Effector memory CD8-positive, alpha-beta T cell (primary cell): Measurements from ENCODE around the gene ODAD4.
A peak's percentile ranks its signal among the peaks of the same experiment; 100 is the strongest.

Source experiments
- ATAC-seq: fragments of 150-1000 bp; cut with Tn5 transposase; replicated peaks from 2 replicates; pipeline ENCODE4 v1.10.0; 2021; ENCODE audit warnings: mild to moderate bottlenecking, moderate library complexity
- DNase-seq, 3 experiments: peaks; one replicate each; pipeline ENCODE4 v3.0.0; 2021
- H3K27ac Mint-ChIP-seq, 2 donors: one replicate each; pipeline ENCODE4 v1.8.0; 2022; ENCODE audit warnings: mild to moderate bottlenecking in 2 of 2, mixed read lengths in 2 of 2, moderate library complexity in 2 of 2
- H3K27me3 Mint-ChIP-seq, 2 donors: one replicate each; pipeline ENCODE4 v1.8.0; 2022; ENCODE audit warnings: mixed read lengths in 2 of 2
- H3K36me3 Mint-ChIP-seq: one replicate; pipeline ENCODE4 v1.8.0; 2022; ENCODE audit warnings: mild to moderate bottlenecking, moderate library complexity, mixed read lengths; ENCODE audit not compliant: insufficient read depth
- H3K4me1 Mint-ChIP-seq, 2 donors: one replicate each; pipeline ENCODE4 v1.8.0; 2022; ENCODE audit warnings: low read depth in 2 of 2, mixed read lengths in 2 of 2
- H3K4me3 Mint-ChIP-seq, 2 donors: one replicate each; pipeline ENCODE4 v1.8.0; 2022; ENCODE audit warnings: mild to moderate bottlenecking in 2 of 2, mixed read lengths in 2 of 2, moderate library complexity in 2 of 2
- H3K9me3 Mint-ChIP-seq, 2 donors: one replicate each; pipeline ENCODE4 v1.8.0; 2022; ENCODE audit warnings: mixed read lengths in 2 of 2
- total RNA-seq, 9 experiments: gene quantifications; one replicate each; lab custom pipeline; 2026; lab: John Stamatoyannopoulos, UW

Gene ODAD4
- total RNA-seq = 0.58 to 2.0 (median 0.93) reads per million in 9 experiments

GRCh38 chr17:41930009-41930832 is at the start of gene ODAD4:
Gene ODAD4, plus strand, starts transcription at chr17:41930617. Its CDS starts 107 bp downstream, at chr17:41930724.
- peaks cover 12 to 18% of the 10 kb centered on the region in 2 donors for H3K4me1 Mint-ChIP-seq
- H3K4me3 Mint-ChIP-seq = peak within 1 kb of the TSS; percentile 86 to 89
- H3K27me3 Mint-ChIP-seq = peaks cover 0 to 4% of the 10 kb centered on the region in 2 donors
- peaks cover 11% of the 10 kb centered on the region for H3K36me3 Mint-ChIP-seq
- H3K9me3 Mint-ChIP-seq = no peaks in the 10 kb centered on the region
- peak; percentile 92 to 94 (median 94) for DNase-seq
- H3K27ac Mint-ChIP-seq = peak within 1 kb of the TSS; percentile 91 to 93
- ATAC-seq = peak; percentile 98

DNA sequence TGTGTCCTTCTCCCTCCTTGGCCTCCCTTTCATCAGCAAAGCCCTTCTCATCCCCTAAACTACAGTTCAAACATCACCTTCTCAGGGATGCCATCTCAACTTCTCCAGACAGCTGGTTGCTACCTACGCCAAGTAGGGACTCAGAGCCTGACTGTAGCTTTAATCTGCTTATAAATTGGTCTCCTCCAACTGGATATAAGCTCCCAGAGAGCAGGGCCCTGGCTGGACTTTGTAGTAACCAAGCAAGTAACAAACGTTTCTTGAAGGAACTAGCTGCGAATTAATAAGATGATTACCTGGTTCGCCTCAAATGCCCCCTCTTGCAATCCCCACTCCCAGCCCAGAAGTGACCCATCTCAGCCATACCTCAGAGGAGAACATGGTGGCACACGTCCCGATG is 47.7 kb upstream of the ODAD4 start:
- Mint-ChIP-seq H3K36me3 (peaks cover 93% of the 10 kb centered on the region), H3K9me3 (no peaks in the 10 kb centered on the region), H3K4me3 (no peak overlapping the region), H3K27ac (peak overlapping the region in 1 of 2 donors; percentile 70), H3K4me1 (peaks cover 0 to 3% of the 10 kb centered on the region in 2 donors), H3K27me3 (no peaks in the 10 kb centered on the region)
- no peak for DNase-seq
- ATAC-seq = no peak

DNA sequence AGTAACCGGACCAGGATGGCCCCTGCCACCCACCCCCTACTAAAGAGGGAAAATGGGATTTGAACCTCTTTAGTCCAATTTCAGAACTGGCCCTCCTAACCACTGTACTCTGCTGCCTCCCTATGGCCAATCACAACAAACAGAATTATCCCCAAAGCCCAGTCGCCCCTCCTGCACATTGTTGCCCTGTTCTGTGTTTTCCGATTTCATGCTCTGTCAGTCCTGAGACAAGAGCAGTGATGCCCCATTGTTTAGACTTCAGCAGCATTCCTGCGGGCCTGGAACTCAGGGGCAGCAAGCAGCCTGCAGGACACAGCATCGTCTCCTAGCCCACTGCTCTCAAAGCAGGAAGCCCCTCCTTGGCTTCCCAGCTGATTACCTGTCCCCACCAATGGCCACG is 44.7 kb upstream of the ODAD4 start:
- peaks cover 0 to 3% of the 10 kb centered on the region in 2 donors for H3K4me1 Mint-ChIP-seq
- no peaks in the 10 kb centered on the region for H3K9me3 Mint-ChIP-seq
- H3K27ac Mint-ChIP-seq = no peak overlapping the region
- H3K4me3 Mint-ChIP-seq = no peak overlapping the region
- H3K27me3 Mint-ChIP-seq = no peaks in the 10 kb centered on the region
- DNase-seq (no peak), ATAC-seq (no peak)
- H3K36me3 Mint-ChIP-seq = peaks cover 93% of the 10 kb centered on the region

DNA sequence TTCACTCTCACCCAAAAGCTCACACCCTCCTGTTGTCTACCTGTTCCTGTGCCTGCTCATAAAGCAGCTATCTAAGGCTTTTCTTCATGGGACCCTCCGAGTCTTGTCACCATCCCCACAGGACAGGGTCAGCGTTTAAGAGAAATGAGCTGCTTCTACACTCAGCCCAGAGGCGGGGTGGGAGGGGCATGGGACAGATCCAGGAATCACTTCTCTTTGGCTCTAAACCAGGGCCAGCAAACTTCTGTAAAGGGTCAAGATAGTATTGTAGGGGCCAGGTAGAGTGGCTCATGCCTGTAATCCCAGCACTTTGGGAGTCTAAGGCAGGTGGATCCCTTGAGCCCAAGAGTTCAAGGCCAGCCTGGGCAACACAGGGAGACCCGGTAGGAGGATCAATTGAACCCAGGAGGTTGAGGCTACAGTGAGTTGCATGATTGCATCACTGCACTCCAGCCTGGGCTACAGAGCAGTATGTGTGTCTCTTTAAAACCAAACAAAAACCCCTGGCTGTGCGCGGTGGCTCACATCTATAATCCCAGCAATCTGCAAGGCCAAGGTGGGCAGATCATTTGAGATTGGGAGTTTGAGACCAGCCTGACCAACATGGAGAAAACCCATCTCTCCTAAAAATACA is 42.0 kb upstream of the ODAD4 start:
- no peak for ATAC-seq
- Mint-ChIP-seq H3K4me1 (no peaks in the 10 kb centered on the region), H3K36me3 (peaks cover 92% of the 10 kb centered on the region), H3K27ac (no peak overlapping the region), H3K27me3 (no peaks in the 10 kb centered on the region), H3K4me3 (no peak overlapping the region), H3K9me3 (no peaks in the 10 kb centered on the region)
- DNase-seq = no peak

DNA sequence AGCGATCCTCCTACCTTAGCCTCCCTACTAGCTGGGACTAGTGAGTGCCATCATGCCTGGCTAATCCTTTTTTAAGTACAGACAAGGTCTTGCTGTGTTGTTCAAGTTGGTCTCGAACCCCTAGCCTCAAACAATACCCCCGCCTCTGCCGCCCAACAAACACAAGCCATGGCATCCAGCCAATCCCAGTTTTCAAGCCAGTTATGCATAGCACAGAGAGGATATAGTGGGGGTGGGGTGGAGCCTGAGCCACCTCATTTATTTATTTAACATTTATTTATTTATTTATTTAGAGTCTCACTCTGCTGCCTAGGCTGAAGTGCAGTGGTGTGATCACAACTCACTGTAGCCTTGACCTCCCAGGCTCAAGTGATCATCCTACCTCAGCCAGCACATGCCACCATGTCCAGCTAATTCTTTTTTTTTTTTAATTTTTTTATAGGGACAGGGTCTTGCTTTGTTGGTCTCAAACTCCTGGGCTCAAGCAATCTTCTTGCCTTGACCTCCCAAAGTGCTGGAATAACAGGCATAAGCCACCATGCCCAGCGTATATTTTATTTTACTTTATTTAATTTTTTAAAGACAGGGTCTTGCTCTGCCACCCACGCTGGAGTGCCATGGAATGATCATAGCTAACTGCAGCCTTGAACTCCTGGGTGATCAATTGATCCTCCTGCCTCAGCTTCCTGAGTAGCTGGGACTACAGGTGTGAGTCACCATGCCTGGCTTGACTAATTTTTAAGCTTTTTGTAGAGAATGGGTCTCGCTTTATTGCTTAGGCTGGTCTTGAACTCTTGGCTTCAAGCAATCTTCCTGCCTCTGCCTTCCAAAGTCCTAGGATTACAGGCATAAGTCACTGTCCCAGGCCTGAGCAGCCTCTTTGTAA is 39.0 kb upstream of the ODAD4 start:
- Mint-ChIP-seq H3K36me3 (peaks cover 93% of the 10 kb centered on the region), H3K4me3 (no peak overlapping the region), H3K27me3 (no peaks in the 10 kb centered on the region), H3K27ac (peak overlapping the region in 1 of 2 donors; percentile 23), H3K4me1 (peaks cover 0 to 5% of the 10 kb centered on the region in 2 donors), H3K9me3 (no peaks in the 10 kb centered on the region)
- DNase-seq (no peak), ATAC-seq (no peak)

DNA sequence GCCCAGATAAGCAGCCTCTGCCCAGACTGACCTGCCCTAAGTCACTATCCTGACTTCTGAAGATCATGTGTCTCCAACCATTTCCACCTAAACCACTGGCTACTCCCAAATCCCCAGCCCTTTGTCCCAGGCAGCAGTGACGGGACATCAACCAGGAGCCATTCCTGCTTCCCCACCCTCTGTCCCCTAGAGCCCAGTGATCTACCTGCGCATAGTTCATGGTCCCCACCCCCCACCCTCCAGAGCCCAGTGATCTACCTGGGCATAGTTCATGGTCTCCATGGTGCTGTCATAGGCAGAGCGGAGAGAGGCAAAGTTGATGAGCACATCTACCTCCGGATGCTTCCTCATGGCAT is 38.4 kb upstream of the ODAD4 start:
- DNase-seq (no peak), ATAC-seq (no peak)
- peaks cover 0 to 5% of the 10 kb centered on the region in 2 donors for H3K4me1 Mint-ChIP-seq
- no peak overlapping the region for H3K4me3 Mint-ChIP-seq
- peak overlapping the region in 1 of 2 donors; percentile 23 for H3K27ac Mint-ChIP-seq
- H3K36me3 Mint-ChIP-seq = peaks cover 93% of the 10 kb centered on the region
- H3K27me3 Mint-ChIP-seq = no peaks in the 10 kb centered on the region
- H3K9me3 Mint-ChIP-seq = no peaks in the 10 kb centered on the region

DNA sequence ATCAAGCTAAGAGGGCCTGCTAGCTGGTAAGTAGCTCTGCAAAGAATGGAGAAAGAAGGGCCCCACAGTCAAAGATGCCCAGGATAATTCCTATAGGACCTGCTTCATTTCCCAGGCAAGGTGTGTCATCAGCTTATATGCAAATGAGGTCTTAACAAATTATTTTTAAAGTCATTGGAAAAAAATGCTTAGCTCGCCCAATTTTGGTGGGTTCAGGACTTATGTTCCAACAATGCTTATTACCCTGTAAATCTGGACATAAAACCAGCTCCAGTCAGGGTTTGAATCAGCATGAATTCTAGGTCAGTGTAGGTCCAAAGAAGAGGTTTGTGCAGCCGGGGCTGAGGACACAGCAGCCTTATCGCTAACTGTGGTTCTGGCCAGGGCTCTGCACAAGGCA is 37.0 kb upstream of the ODAD4 start:
- Mint-ChIP-seq H3K9me3 (no peaks in the 10 kb centered on the region), H3K36me3 (peaks cover 95% of the 10 kb centered on the region), H3K4me3 (no peak overlapping the region), H3K4me1 (peaks cover 0 to 5% of the 10 kb centered on the region in 2 donors), H3K27ac (peak overlapping the region in 1 of 2 donors; percentile 35), H3K27me3 (no peaks in the 10 kb centered on the region)
- ATAC-seq (no peak), DNase-seq (no peak)

GRCh38 chr17:41894791-41895331 is 35.6 kb upstream of the ODAD4 start:
- H3K36me3 Mint-ChIP-seq = peaks cover 94% of the 10 kb centered on the region
- H3K27me3 Mint-ChIP-seq = no peaks in the 10 kb centered on the region
- H3K4me1 Mint-ChIP-seq = peaks cover 0 to 5% of the 10 kb centered on the region in 2 donors
- no peaks in the 10 kb centered on the region for H3K9me3 Mint-ChIP-seq
- DNase-seq = no peak
- peak overlapping the region in 1 of 2 donors; percentile 14 for H3K27ac Mint-ChIP-seq
- no peak for ATAC-seq
- no peak overlapping the region for H3K4me3 Mint-ChIP-seq

- ATAC-seq (no peak), DNase-seq (no peak)
- Mint-ChIP-seq H3K27me3 (no peaks in the 10 kb centered on the region), H3K4me1 (peaks cover 0 to 5% of the 10 kb centered on the region in 2 donors), H3K4me3 (no peak overlapping the region), H3K27ac (peak overlapping the region; percentile 14 to 33), H3K36me3 (peaks cover 94% of the 10 kb centered on the region), H3K9me3 (no peaks in the 10 kb centered on the region)
Observed at GRCh38 chr17:41895617-41896016, 34.8 kb upstream of the ODAD4 start.

GRCh38 chr17:41896726-41897125 is 33.7 kb upstream of the ODAD4 start:
- Mint-ChIP-seq H3K4me1 (peaks cover 0 to 7% of the 10 kb centered on the region in 2 donors), H3K9me3 (no peaks in the 10 kb centered on the region), H3K36me3 (peaks cover 95% of the 10 kb centered on the region), H3K27me3 (no peaks in the 10 kb centered on the region), H3K4me3 (no peak overlapping the region), H3K27ac (peak overlapping the region; percentile 14 to 33)
- DNase-seq (no peak), ATAC-seq (no peak)

DNA sequence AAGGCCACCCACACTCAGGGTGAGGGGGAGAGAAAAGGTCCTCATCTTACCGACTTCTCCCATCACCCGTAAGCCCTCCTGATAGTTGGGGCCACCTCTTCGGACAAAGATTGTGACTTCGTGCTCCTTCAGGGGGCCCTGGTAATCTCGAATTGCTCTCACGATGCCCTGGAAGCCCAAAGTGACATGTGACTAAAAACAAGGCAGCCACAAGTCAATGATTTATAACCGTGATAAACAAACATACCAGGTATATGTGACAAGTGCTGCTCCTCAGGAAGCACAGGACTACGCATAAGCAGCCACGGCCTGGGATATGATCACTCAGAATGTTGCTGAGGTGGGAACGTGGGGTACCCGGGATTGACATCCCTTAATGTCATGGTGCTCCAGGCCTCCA is 28.8 kb upstream of the ODAD4 start:
- Mint-ChIP-seq H3K27ac (peak overlapping the region in 1 of 2 donors; percentile 52), H3K9me3 (no peaks in the 10 kb centered on the region), H3K27me3 (no peaks in the 10 kb centered on the region), H3K4me3 (no peak overlapping the region), H3K4me1 (peaks cover 0 to 2% of the 10 kb centered on the region in 2 donors), H3K36me3 (peaks cover 73% of the 10 kb centered on the region)
- DNase-seq = no peak
- no peak for ATAC-seq

- Mint-ChIP-seq H3K27ac (no peak overlapping the region), H3K27me3 (no peaks in the 10 kb centered on the region), H3K9me3 (no peaks in the 10 kb centered on the region)
Observed at GRCh38 chr17:41904242-41904841, 26.1 kb upstream of the ODAD4 start.

DNA sequence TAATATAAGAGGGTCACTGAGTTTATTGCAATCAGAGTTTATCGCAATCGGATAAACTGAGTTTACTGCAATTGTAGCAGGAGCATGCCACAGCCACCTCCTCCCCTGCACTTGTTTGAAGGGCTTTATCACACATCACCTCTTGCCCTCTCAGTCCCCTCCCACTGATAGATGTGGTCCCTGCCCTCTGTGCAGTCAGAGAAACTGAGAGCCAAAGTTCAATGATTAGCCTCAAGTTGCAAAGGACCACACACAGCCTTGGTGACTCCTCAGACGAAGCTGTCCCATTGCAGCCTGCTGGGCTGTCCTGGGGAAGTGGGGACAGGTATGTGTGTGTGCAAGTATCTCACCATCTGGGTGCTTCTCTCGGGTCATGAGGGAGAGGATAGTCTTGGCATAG is 25.2 kb upstream of the ODAD4 start:
- Mint-ChIP-seq H3K36me3 (peaks cover 61% of the 10 kb centered on the region), H3K4me3 (no peak overlapping the region), H3K27ac (peak overlapping the region in 1 of 2 donors; percentile 22), H3K27me3 (no peaks in the 10 kb centered on the region), H3K9me3 (no peaks in the 10 kb centered on the region), H3K4me1 (peaks cover 3 to 4% of the 10 kb centered on the region in 2 donors)
- no peak for DNase-seq
- ATAC-seq = no peak

More at GRCh38 chr17:41904242-41904841, 26.1 kb upstream of the ODAD4 start:
- Mint-ChIP-seq H3K4me1 (peaks cover 3 to 4% of the 10 kb centered on the region in 2 donors), H3K4me3 (no peak overlapping the region), H3K36me3 (peaks cover 62% of the 10 kb centered on the region)
- DNase-seq (no peak), ATAC-seq (no peak)
